Measurements from ENCODE around the gene SGF29. TPM values are rescaled to one million over a fixed set of nuclear protein-coding genes. Genes with fewer than 3 reads are reported as not detected.

The SGF29 gene
- total RNA-seq, result 7.1 TPM in 2 replicates

DNA sequence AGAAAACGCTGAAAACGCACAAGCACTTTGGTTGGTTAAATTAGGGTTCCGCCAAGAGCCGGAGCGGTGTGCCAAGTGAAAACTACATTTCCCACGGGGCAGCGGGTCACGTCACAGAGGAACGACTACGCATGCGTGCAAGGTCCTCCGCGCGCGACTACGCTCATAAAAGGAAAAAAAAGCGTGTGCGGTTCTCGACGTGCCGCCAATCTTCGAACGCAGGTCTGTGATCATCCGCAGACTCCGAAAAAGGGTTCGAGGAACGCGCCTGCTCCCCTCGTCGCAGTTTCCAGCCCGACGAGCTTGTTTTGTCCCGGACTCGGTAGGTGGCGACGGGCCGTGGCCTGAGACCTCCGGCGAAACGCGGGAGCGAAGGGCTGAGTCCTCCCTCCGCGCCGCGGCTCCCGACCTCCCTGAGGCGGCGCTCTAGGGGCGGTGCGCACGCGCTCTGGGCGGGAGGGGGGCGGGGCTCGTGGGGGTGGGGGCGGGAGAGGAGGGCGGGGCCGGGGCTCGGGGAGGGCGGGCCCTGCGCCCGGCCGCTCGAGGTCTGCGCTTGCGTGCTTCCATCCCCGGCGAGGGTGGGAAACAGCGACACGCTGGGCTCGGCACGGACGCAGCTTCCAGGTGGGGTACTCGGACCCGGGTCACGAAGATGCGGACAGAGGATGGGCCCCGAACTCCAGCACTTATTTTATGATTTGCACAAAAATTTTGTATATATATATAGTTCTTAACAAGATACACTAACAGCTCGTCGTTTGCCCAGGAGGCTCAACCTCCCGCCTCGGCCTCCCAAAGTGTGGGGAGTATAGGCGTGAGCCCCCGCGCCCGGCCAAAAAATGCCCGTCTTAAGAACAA, at the start of gene SGF29:
SGF29 (plus strand) TSS at position 145 of the 858 bp plus-strand sequence. CDS start 27,150 bp downstream, outside the sequence.

DNA sequence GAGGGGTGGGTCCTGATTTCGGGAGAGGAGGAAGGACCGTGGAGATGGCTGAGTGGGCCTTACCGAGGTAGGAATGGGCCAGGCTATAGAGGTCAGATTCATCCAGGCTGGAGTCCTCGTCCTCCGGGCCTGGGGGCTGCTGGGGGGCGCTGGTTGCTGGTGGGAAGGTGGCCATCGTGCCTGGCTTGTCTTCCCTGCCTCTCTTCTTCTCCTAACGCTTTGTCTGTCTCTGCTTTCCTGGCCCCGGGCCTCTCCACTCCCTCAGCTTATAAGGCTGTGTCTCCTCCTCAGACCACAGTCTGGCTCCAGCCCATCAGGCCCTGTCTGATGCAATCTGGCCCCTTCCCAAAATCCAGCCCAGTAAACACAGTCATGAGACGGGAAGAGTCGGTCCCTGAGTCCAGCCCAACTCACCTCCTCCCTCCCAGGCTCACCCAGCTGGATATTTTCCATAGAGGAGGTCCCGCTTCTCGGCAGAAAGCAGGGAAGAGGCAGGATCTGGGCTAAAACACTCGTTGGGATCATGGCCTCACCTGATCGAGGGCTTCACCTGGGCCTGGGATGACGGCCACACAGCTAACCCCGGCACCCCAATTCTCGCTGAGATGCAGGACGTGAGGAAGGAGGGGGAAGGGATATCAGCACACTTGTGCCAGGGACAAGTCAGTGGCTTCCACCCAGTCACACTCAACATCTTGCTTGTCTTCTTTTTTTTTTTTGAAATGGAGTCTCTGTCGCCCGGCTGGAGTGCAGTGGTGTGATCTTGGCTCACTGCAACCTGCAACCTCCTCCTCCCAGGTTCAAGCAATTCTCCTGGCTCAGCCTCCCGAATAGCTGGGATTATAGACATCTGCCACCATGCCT, 14.8 kb upstream of the SGF29 start, which contains the start of gene NUPR1:
NUPR1 (minus strand) TSS at position 242 of the 864 bp plus-strand sequence; CDS start at position 175, 67 bp downstream.

DNA sequence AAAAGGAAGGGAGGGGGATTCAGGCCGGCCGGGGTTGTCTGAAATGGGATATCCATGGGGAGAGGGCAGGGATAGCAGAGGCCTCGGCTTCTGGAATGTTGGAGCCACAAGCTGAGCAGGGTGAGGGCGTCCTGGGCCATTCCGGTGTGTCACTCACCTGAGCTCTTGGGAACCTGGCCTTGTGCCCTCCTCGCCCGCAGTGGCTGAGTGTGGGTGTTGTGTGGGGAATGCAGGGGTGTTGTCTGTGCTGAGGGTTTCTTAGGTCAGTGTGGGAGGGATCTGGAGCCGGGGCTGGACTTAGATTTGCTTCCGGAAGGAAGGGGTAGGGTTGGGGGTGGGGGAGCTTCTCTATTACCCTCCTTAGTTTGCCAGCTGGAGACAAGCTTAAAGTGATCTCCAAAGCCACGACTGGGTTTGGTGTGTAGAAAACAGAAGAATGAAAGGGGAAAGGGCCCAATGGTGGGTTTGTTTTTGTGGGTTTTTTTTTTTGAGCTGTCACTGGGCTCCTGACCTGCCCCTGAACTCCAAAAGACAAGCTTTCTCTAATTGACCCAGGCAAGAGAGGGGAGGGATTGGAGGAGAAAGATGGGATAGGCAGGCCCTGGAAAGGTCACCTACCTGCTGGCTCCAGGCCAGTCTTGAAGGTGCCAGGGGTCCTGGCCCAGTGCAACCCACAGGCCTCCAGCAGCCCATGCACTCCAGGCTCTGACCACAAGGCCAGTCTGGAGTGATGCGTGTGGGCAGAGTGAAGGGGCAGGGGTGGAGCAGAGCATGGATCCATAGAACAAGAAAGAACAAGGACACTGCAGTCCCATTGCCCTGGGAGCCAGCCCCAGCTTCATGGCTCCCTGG, 43.3 kb downstream of the SGF29 start, which contains the start of gene SULT1A2:
SULT1A2 (minus strand) TSS at position 211 of the 852 bp plus-strand sequence. CDS start 1,120 bp downstream, outside the sequence.

DNA sequence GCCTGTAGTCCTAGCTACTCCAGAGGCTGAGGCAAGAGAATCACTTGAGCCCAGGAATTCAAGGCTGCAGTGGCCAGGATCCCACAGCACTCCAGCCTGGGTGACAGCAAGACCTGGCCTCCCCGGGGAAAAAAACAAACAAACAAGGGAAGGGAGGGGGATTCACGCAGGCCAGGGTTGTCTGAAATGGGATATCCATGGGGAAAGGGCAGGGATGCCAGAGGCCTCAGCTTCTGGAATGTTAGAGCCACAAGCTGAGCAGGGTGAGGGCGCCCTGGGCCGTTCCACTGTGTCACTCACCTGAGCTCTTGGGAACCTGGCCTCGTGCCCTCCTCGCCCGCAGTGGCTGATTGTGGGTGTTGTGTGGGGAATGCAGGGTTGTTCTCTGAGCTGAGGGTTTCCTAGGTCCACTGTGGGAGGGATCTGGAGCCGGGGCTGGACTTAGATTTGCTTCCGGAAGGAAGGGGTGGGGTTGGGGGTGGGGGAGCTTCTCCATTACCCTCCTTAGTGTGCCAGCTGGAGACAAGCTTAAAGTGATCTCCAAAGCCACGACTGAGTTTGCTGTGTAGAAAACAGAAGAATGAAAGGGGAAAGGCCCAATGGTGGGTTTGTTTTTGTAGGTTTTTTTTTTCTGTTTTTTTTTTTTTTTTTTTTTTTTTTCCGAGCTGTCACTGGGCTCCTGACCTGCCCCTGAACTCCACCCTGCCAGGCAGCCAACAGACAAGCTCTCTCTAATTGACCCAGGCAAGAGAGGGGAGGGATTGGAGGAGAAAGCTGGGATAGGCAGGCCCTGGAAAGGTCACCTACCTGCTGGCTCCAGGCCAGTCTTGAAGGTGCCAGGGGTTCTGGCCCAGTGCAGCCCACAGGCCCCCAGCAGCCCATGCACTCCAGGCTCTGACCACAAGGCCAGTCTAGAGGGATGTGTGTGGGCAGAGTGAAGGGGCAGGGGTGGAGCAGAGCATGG, 56.2 kb downstream of the SGF29 start, which contains the start of gene SULT1A1:
SULT1A1 (minus strand) TSS at position 414 of the 964 bp plus-strand sequence. CDS start 1,189 bp downstream, outside the sequence.

DNA sequence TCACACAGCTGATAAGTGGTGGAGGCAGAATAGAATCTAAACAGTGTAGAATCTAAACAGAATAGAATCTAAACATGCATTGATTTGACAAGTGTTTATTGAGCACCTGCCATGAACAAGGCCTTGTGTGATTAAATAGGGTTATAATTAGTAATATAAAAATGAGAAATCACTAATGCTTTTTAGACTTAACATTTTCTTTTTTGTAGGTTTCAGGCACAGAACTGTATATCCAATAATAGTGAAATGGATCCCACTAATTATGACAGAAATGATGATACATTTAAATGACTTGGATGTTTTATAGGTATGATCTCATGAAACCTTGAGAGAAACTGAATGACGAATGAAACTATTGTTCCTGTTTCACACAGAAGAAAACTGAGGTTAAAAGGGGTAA, 84.0 kb downstream of the SGF29 start, which contains the start of gene NPIPB8:
NPIPB8 (plus strand) TSS at position 301 of the 400 bp plus-strand sequence. CDS start 296 bp downstream, outside the sequence.

Other genes starting within 250 kb of the SGF29 start
- not detected in 2 replicates for gene NPIPB6, start 190.4 kb upstream of the SGF29 start, total RNA-seq
- 90.1 and 209 TPM in 2 replicates for gene EIF3CL, start 150.1 kb upstream of the SGF29 start, total RNA-seq
- gene NPIPB7, start 81.6 kb upstream of the SGF29 start, total RNA-seq, result 0.15 TPM in 1 of 2 replicates, not detected in the other
- 10.4 and 14.9 TPM in 2 replicates for gene CLN3, start 61.8 kb upstream of the SGF29 start, total RNA-seq
- not detected in 2 replicates for gene APOBR, start 59.3 kb upstream of the SGF29 start, total RNA-seq
- not detected in 2 replicates for gene IL27, start 47.1 kb upstream of the SGF29 start, total RNA-seq
- under 0.01 and 1.1 TPM in 2 replicates for gene NUPR1, start 14.9 kb upstream of the SGF29 start, total RNA-seq
- under 0.01 TPM in 1 of 2 replicates, not detected in the other for gene SULT1A2, start 43.1 kb downstream of the SGF29 start, total RNA-seq
- gene SULT1A1, start 56.1 kb downstream of the SGF29 start, total RNA-seq, result 0.32 and 14.1 TPM in 2 replicates
- gene NPIPB8, start 84.1 kb downstream of the SGF29 start, total RNA-seq, result not detected in 2 replicates
- 125 and 219 TPM in 2 replicates for gene EIF3C, start 157.5 kb downstream of the SGF29 start, total RNA-seq
- 1.6 and 1.7 TPM in 2 replicates for gene NPIPB9, start 197.9 kb downstream of the SGF29 start, total RNA-seq

All from epithelial cell of umbilical artery (primary cell).